Embryonic facial prominence (tissue), 1 donor: ENCODE measurements around the gene OBSCN.

Source experiments
- DNase-seq: peaks from one replicate; pipeline ENCODE4 v3.0.0-alpha.2; 2016; ENCODE audit errors: extremely low spot score

Gene OBSCN

GRCh38 chr1:228278432-228278941 is 70.6 kb downstream of the OBSCN start:
- DNase-seq, result no peak

- no peak for DNase-seq
These were observed 71.3 kb downstream of the OBSCN start for GRCh38 chr1:228279011-228279721.

GRCh38 chr1:228279722-228280105 is 71.9 kb downstream of the OBSCN start:
- DNase-seq, result no peak

GRCh38 chr1:228280106-228280901 is 72.5 kb downstream of the OBSCN start:
- DNase-seq, result no peak

- no peak for DNase-seq
These were observed 73.2 kb downstream of the OBSCN start for GRCh38 chr1:228280961-228281591.

GRCh38 chr1:228281631-228282328 is 73.9 kb downstream of the OBSCN start:
- no peak for DNase-seq

GRCh38 chr1:228282329-228283042 is 74.6 kb downstream of the OBSCN start:
- no peak for DNase-seq

GRCh38 chr1:228283043-228283371 is 75.2 kb downstream of the OBSCN start:
- no peak for DNase-seq

GRCh38 chr1:228283476-228284147 is 75.8 kb downstream of the OBSCN start:
- DNase-seq, result no peak

GRCh38 chr1:228284148-228284495 is 76.3 kb downstream of the OBSCN start:
- DNase-seq, result no peak

- no peak for DNase-seq
These were observed 76.7 kb downstream of the OBSCN start for GRCh38 chr1:228284521-228284920.

GRCh38 chr1:228285661-228286504 is 78.0 kb downstream of the OBSCN start:
- no peak for DNase-seq

GRCh38 chr1:228286505-228287417 is 78.9 kb downstream of the OBSCN start:
- DNase-seq, result no peak

- DNase-seq, result no peak
These were observed 79.9 kb downstream of the OBSCN start for GRCh38 chr1:228287541-228288425.

- DNase-seq, result no peak
These were observed 80.8 kb downstream of the OBSCN start for GRCh38 chr1:228288536-228289238.

GRCh38 chr1:228289239-228289849 is 81.5 kb downstream of the OBSCN start:
- DNase-seq, result no peak
